GM12878 (cell line): ENCODE measurements around the gene MSLN. TPM values are rescaled to one million over a fixed set of nuclear protein-coding genes. Genes with fewer than 3 reads are reported as not detected.

Experiments
- ATF7 ChIP-seq: fragments of 450-650 bp; IDR thresholded peaks from 2 replicates; pipeline ENCODE4 v1.6.1; 2016; ENCODE audit warnings: low read depth, mild to moderate bottlenecking
- BCLAF1 ChIP-seq: fragments of 450-650 bp; IDR thresholded peaks from 2 replicates; pipeline ENCODE4 v1.6.1; 2017; ENCODE audit warnings: antibody characterized with exemption, mild to moderate bottlenecking, moderate library complexity
- CREB1 ChIP-seq: IDR thresholded peaks from 2 replicates; pipeline ENCODE4 v1.6.1; 2012; ENCODE audit warnings: low read depth, mild to moderate bottlenecking, inconsistent platforms
- FOS ChIP-seq: IDR thresholded peaks from 3 replicates; pipeline ENCODE4 v1.6.1; 2011; ENCODE audit warnings: borderline replicate concordance; ENCODE audit not compliant: insufficient read length; ENCODE audit errors: extremely low read depth
- GATAD2B ChIP-seq: fragments of 450-650 bp; conservative IDR thresholded peaks from 2 replicates; pipeline ENCODE4 v1.6.1; 2017; ENCODE audit warnings: low read depth, mild to moderate bottlenecking, moderate library complexity
- HDAC6 ChIP-seq: fragments of 200-600 bp; sonication (generic); IDR thresholded peaks from one replicate; pipeline ENCODE4 v1.8.0; 2017; ENCODE audit warnings: antibody characterized with exemption; ENCODE audit not compliant: unreplicated experiment
- IKZF1 ChIP-seq: fragments of 450-650 bp; conservative IDR thresholded peaks from 2 replicates; pipeline ENCODE4 v1.6.1; 2017; ENCODE audit warnings: antibody characterized with exemption, mild to moderate bottlenecking
- KDM1A ChIP-seq: fragments of 200-600 bp; sonication (generic); IDR thresholded peaks from 2 replicates; pipeline ENCODE4 v1.6.1; 2016; ENCODE audit warnings: borderline replicate concordance
- MAX ChIP-seq: IDR thresholded peaks from 2 replicates; pipeline ENCODE4 v1.6.1; 2012; ENCODE audit warnings: low read depth, low read length, improper control_type of control experiment
- MXI1 ChIP-seq: fragments of 150-350 bp; IDR thresholded peaks from 2 replicates; pipeline ENCODE4 v1.6.1; 2011; ENCODE audit warnings: low read depth, mild to moderate bottlenecking, inconsistent platforms, low read length, improper control_type of control experiment
- PKNOX1 ChIP-seq: fragments of 450-650 bp; IDR thresholded peaks from 2 replicates; pipeline ENCODE4 v1.6.1; 2016; ENCODE audit warnings: mild to moderate bottlenecking
- PML ChIP-seq: IDR thresholded peaks from 2 replicates; pipeline ENCODE4 v1.6.1; 2012; ENCODE audit warnings: low read length, inconsistent platforms
- RCOR1 ChIP-seq: conservative IDR thresholded peaks from 2 replicates; pipeline ENCODE4 v1.6.1; 2012; ENCODE audit warnings: low read depth, low read length, improper control_type of control experiment
- RELA ChIP-seq: fragments of 450-650 bp; IDR thresholded peaks from 2 replicates; pipeline ENCODE4 v1.8.0; 2014; ENCODE audit warnings: borderline replicate concordance; ENCODE audit not compliant: partially characterized antibody
- RELB ChIP-seq: fragments of 450-650 bp; IDR thresholded peaks from 2 replicates; pipeline ENCODE4 v1.6.1; 2017; ENCODE audit warnings: low read depth, mild to moderate bottlenecking, moderate library complexity
- RUNX3 ChIP-seq: IDR thresholded peaks from 2 replicates; pipeline ENCODE4 v1.6.1; 2012; ENCODE audit warnings: low read length, inconsistent platforms
- USF2 ChIP-seq: IDR thresholded peaks from 2 replicates; pipeline ENCODE4 v1.6.1; 2011; ENCODE audit warnings: low read depth, low read length, improper control_type of control experiment, borderline replicate concordance
- ZNF592 ChIP-seq: fragments of 450-650 bp; IDR thresholded peaks from 2 replicates; pipeline ENCODE4 v1.6.1; 2017; ENCODE audit warnings: mild to moderate bottlenecking, moderate library complexity
- ZZZ3 ChIP-seq: IDR thresholded peaks from 2 replicates; pipeline ENCODE4 v1.6.1; 2011; ENCODE audit warnings: low read depth; ENCODE audit not compliant: control insufficient read depth, insufficient read length
- polyA plus RNA-seq, 11 experiments: library from polyadenylated mRNA; depleted of rRNA in 4 of 11; unstranded in 6 of 11; stranded (reverse) in 5 of 11; fragments of >200 nt; fragmentation: Nextera tagmentation in 4 of 11; fragmentation: Illumina TruSeq in 1 of 11; extraction: Ambion mirVana in 4 of 11; extraction: Trizol in 1 of 11; gene quantifications; 1 replicate in 1 of 11; 2 replicates in 10 of 11; pipeline versions ENCODE4 v1.2.1 to v1.2.3, GENCODE V29; 2011 to 2016; ENCODE audit warnings: inconsistent platforms in 2 of 11, missing spikeins in 2 of 11, low read depth in 1 of 11
- total RNA-seq, 4 experiments: library from RNA; depleted of rRNA in 3 of 4; stranded (reverse); fragments of >200 nt in 3 of 4; fragmentation: Illumina TruSeq in 1 of 4; extraction: Trizol in 1 of 4; gene quantifications; 2 replicates each; pipeline versions ENCODE4 v1.2.1 to v1.2.3, GENCODE V29; 2013 to 2021

MSLN gene
- total and polyA plus RNA-seq, 10 of the 15 experiments (the other 5 are each of a cell fraction or from before 2014, with no cell fraction given), result 0.08 TPM; not detected in 9

- TF ChIP-seq BCLAF1 (no peak), RUNX3 (0 out of 2 replicates have a peak, but pooled peaks have one; percentile 16), PKNOX1 (peak; percentile 66), MAX (peak; percentile 75), CREB1 (peak; percentile 97), MXI1 (peak; percentile 90), ZNF592 (peak; percentile 100), ATF7 (peak; percentile 81; the same call in 1 of the 2 replicates), USF2 (no peak), KDM1A (no peak), GATAD2B (peak; percentile 95), FOS (no peak), HDAC6 (no peak), IKZF1 (peak; percentile 100), RELB (peak; percentile 46; the same call in 1 of the 2 replicates), RELA (peak; percentile 98), ZZZ3 (no peak), PML (no peak), RCOR1 (no peak)
Measured at GRCh38 chr16:740764-741505, 19.6 kb upstream of the MSLN start, which contains the start of gene CIAO3 (continued).
